GM19351 (cell line): ENCODE measurements around the gene C6orf136.
"Not testable (repeated sequence)": the region's sequence is repeated elsewhere in the genome, so short reads cannot be mapped to it uniquely, and the experiment has no call there.

ENCODE experiments used
- ATAC-seq: cut with Tn5 transposase; IDR thresholded peaks from one replicate; pipeline ENCODE4 v1.9.1; 2021; ENCODE audit warnings: mild to moderate bottlenecking, moderate library complexity; ENCODE audit not compliant: unreplicated experiment

C6orf136 gene

GRCh38 chr6:30657454-30657853, 10.5 kb downstream of the C6orf136 start:
- no peak for ATAC-seq

- not testable (repeated sequence) for ATAC-seq
Measured at GRCh38 chr6:30657922-30658321, 11.0 kb downstream of the C6orf136 start.

GRCh38 chr6:30664994-30665767, 18.2 kb downstream of the C6orf136 start:
- ATAC-seq: no peak

- ATAC-seq: not testable (repeated sequence)
Measured at GRCh38 chr6:30666300-30666699, 19.4 kb downstream of the C6orf136 start.

GRCh38 chr6:30670760-30671527, 24.0 kb downstream of the C6orf136 start:
- no peak for ATAC-seq

GRCh38 chr6:30672445-30673253, 25.7 kb downstream of the C6orf136 start, which contains the start of gene DHX16:
DHX16 (minus strand) TSS chr6:30673006; CDS start chr6:30672841, 165 bp downstream.
- peak; percentile 58 for ATAC-seq

GRCh38 chr6:30676660-30677285, 29.8 kb downstream of the C6orf136 start:
- no peak for ATAC-seq

GRCh38 chr6:30678964-30679726, 32.2 kb downstream of the C6orf136 start:
- peak; percentile 39 for ATAC-seq

- ATAC-seq: no peak
Measured at GRCh38 chr6:30679765-30680535, 33.0 kb downstream of the C6orf136 start.

- no peak for ATAC-seq
Measured at GRCh38 chr6:30681766-30682142, 34.8 kb downstream of the C6orf136 start.

- ATAC-seq: peak; percentile 53
Measured at GRCh38 chr6:30682143-30683117, 35.5 kb downstream of the C6orf136 start.

GRCh38 chr6:30683183-30683979, 36.4 kb downstream of the C6orf136 start:
- ATAC-seq: no peak

GRCh38 chr6:30683980-30684338, 37.0 kb downstream of the C6orf136 start:
- ATAC-seq: no peak

GRCh38 chr6:30684386-30685156, 37.6 kb downstream of the C6orf136 start:
- no peak for ATAC-seq

GRCh38 chr6:30685157-30686008, 38.5 kb downstream of the C6orf136 start:
- no peak for ATAC-seq
